K562 (cell line): ENCODE measurements around the gene ST7. TPM values are rescaled to one million over a fixed set of nuclear protein-coding genes. Genes with fewer than 3 reads are reported as not detected.

Experiments
- ARHGAP35 ChIP-seq: fragments of 450-650 bp; IDR thresholded peaks from 2 replicates; pipeline ENCODE4 v1.6.1; 2018; ENCODE audit not compliant: partially characterized antibody
- C11orf30 ChIP-seq: fragments of 450-650 bp; IDR thresholded peaks from 2 replicates; pipeline ENCODE4 v1.6.1; 2016; ENCODE audit warnings: low read depth, mild to moderate bottlenecking
- CBX3 ChIP-seq, 2 experiments: IDR thresholded peaks; 1 replicate in 1 of 2; 2 replicates in 1 of 2; pipeline ENCODE4 v1.6.1; 2012; ENCODE audit warnings: inconsistent platforms in 2 of 2, low read length in 2 of 2, borderline replicate concordance in 1 of 2, control low read depth in 1 of 2
- CXXC5 ChIP-seq: fragments of 250-450 bp; sonication (Bioruptor Pico); IDR thresholded peaks from 2 replicates; pipeline ENCODE4 v1.8.0; 2022; ENCODE audit warnings: inconsistent platforms, mild to moderate bottlenecking, moderate library complexity
- E2F6 ChIP-seq, 2 experiments: IDR thresholded peaks; 2 replicates each; pipeline ENCODE4 v1.6.1; 2011; ENCODE audit warnings: borderline replicate concordance in 1 of 2, control low read depth in 1 of 2, low read depth in 1 of 2, low read length in 1 of 2, mild to moderate bottlenecking in 1 of 2, mixed read lengths in 1 of 2, moderate library complexity in 1 of 2; ENCODE audit not compliant: insufficient read depth in 1 of 2, insufficient read length in 1 of 2, poor library complexity in 1 of 2, severe bottlenecking in 1 of 2; ENCODE audit errors: extremely low read depth in 1 of 2
- ESRRA ChIP-seq: fragments of 450-650 bp; IDR thresholded peaks from 2 replicates; pipeline ENCODE4 v1.6.1; 2014; ENCODE audit warnings: low read depth, mild to moderate bottlenecking, moderate library complexity, borderline replicate concordance
- GTF3C2 ChIP-seq: IDR thresholded peaks from 3 replicates; pipeline ENCODE4 v1.6.1; 2011; ENCODE audit warnings: borderline replicate concordance, mild to moderate bottlenecking, moderate library complexity; ENCODE audit not compliant: insufficient read length; ENCODE audit errors: extremely low read depth
- HDAC1 ChIP-seq, 2 experiments: fragments of 450-650 bp; IDR thresholded peaks; 2 replicates each; pipeline ENCODE4 v1.6.1; 2016 to 2017; ENCODE audit warnings: inconsistent platforms in 1 of 2, mild to moderate bottlenecking in 1 of 2, moderate library complexity in 1 of 2
- HDAC2 ChIP-seq: fragments of 450-650 bp; IDR thresholded peaks from 2 replicates; pipeline ENCODE4 v1.6.1; 2016; ENCODE audit warnings: mild to moderate bottlenecking
- HLTF ChIP-seq: fragments of 450-650 bp; IDR thresholded peaks from 2 replicates; pipeline ENCODE4 v1.6.1; 2016
- KDM2B ChIP-seq: fragments of 250-450 bp; sonication (Bioruptor Pico); IDR thresholded peaks from 2 replicates; pipeline ENCODE4 v1.8.0; 2021; ENCODE audit warnings: mild to moderate bottlenecking, moderate library complexity
- MAFF ChIP-seq: IDR thresholded peaks from 2 replicates; pipeline ENCODE4 v1.6.1; 2012; ENCODE audit warnings: low read length, improper control_type of control experiment
- NONO ChIP-seq, 2 experiments: fragments of 200-400 bp in 1 of 2; fragments of 450-650 bp in 1 of 2; formaldehyde crosslinking in 1 of 2; IDR thresholded peaks; 2 replicates each; pipeline ENCODE4 v1.6.1; 2017; ENCODE audit warnings: low read depth in 2 of 2, mild to moderate bottlenecking in 2 of 2, moderate library complexity in 2 of 2, low read length in 1 of 2
- NR4A1 ChIP-seq, 2 experiments: fragments of 250-450 bp in 1 of 2; fragments of 450-650 bp in 1 of 2; sonication (Bioruptor Pico) in 1 of 2; IDR thresholded peaks; 2 replicates each; pipeline versions ENCODE4 v1.4.0 to v1.6.1; 2016 to 2020; ENCODE audit warnings: mild to moderate bottlenecking in 2 of 2, missing compliant biosample characterization in 1 of 2, missing genetic modification characterization in 1 of 2, moderate library complexity in 1 of 2
- OTX1 ChIP-seq: fragments of 450-650 bp; formaldehyde crosslinking; IDR thresholded peaks from 2 replicates; pipeline ENCODE4 v1.4.0; 2022; ENCODE audit warnings: mild to moderate bottlenecking
- POLR2AphosphoS5 ChIP-seq: IDR thresholded peaks from 2 replicates; pipeline ENCODE4 v1.6.1; 2011; ENCODE audit warnings: mild to moderate bottlenecking, low read depth, low read length, moderate library complexity; ENCODE audit not compliant: control insufficient read depth, insufficient read depth
- PTBP1 ChIP-seq: fragments of 200-400 bp; formaldehyde crosslinking; IDR thresholded peaks from 2 replicates; pipeline ENCODE4 v1.6.1; 2017; ENCODE audit warnings: low read depth, low read length
- PTRF ChIP-seq: fragments of 450-650 bp; IDR thresholded peaks from 2 replicates; pipeline ENCODE4 v1.6.1; 2016; ENCODE audit warnings: mild to moderate bottlenecking, missing genetic modification characterization, missing compliant biosample characterization
- SRF ChIP-seq, 2 experiments: fragments of 250-450, 450-650 bp in 1 of 2; sonication (Bioruptor Pico) in 1 of 2; sonication (generic) in 1 of 2; formaldehyde crosslinking; IDR thresholded peaks; 2 replicates each; pipeline versions ENCODE4 v1.5.0 to v1.5.1; 2020 to 2022; ENCODE audit warnings: mild to moderate bottlenecking in 1 of 2, missing genetic modification reagents in 1 of 2
- TAL1 ChIP-seq: fragments of 450-650 bp; IDR thresholded peaks from 2 replicates; pipeline ENCODE4 v1.6.1; 2016; ENCODE audit warnings: mild to moderate bottlenecking
- THRA ChIP-seq: fragments of 450-650 bp; IDR thresholded peaks from 2 replicates; pipeline ENCODE4 v1.6.1; 2017; ENCODE audit warnings: mild to moderate bottlenecking, moderate library complexity
- ZFP30 ChIP-seq: fragments of 250-450 bp; sonication (Bioruptor Pico); IDR thresholded peaks from 2 replicates; pipeline ENCODE4 v1.8.0; 2022; ENCODE audit warnings: moderate library complexity, mild to moderate bottlenecking, inconsistent platforms, borderline replicate concordance
- ZNF146 ChIP-seq: IDR thresholded peaks from one replicate; pipeline ENCODE4 v1.6.1; 2018; ENCODE audit warnings: missing compliant biosample characterization; ENCODE audit not compliant: unreplicated experiment
- ZNF23 ChIP-seq: fragments of 250-450 bp; sonication (Bioruptor Pico); IDR thresholded peaks from 2 replicates; pipeline ENCODE4 v1.4.0; 2020; ENCODE audit warnings: mild to moderate bottlenecking
- ZNF764 ChIP-seq: fragments of 250-450 bp; sonication (Bioruptor Pico); IDR thresholded peaks from 2 replicates; pipeline ENCODE4 v1.4.0; 2020; ENCODE audit warnings: low read depth, mild to moderate bottlenecking, moderate library complexity
- polyA plus RNA-seq, 8 experiments: library from polyadenylated mRNA; depleted of rRNA in 4 of 8; stranded (reverse) in 5 of 8; unstranded in 3 of 8; fragments of >200 nt; fragmentation: Nextera tagmentation in 2 of 8; fragmentation: Illumina TruSeq in 1 of 8; extraction: Ambion mirVana in 2 of 8; extraction: Trizol in 1 of 8; gene quantifications; 2 replicates each; pipeline versions ENCODE4 v1.2.1 to v1.2.3, GENCODE V29; 2011 to 2014; ENCODE audit warnings: inconsistent platforms in 1 of 8, missing spikeins in 1 of 8
- total RNA-seq, 7 experiments: library from RNA; depleted of rRNA in 6 of 7; stranded (reverse); fragments of >200 nt in 6 of 7; fragmentation: Illumina TruSeq in 2 of 7; extraction: Trizol in 2 of 7; gene quantifications; 2 replicates each; pipeline versions ENCODE4 v1.2.1 to v1.2.3, GENCODE V29; 2011 to 2021; ENCODE audit warnings: low replicate concordance in 1 of 7

ST7 gene
- total and polyA plus RNA-seq, 9 of the 15 experiments (the other 6 are each of a cell fraction or from before 2014, with no cell fraction given), result 23.9 to 56.3 (median 36.9) TPM

GRCh38 chr7:116950889-116951351, 2.4 kb upstream of the ST7 start (continued):
- TF ChIP-seq ARHGAP35 (no peak), PTRF (no peak), C11orf30 (peak; percentile 76), E2F6 (IDR thresholded peaks at IDR 0.05; ENCODE audit: borderline replicate concordance in 1 of 2, extremely low read depth in 1 of 2, insufficient read depth in 1 of 2, insufficient read length in 1 of 2, low read depth in 1 of 2, low read length in 1 of 2, poor library complexity in 1 of 2, severe bottlenecking in 1 of 2) (peak in 1 of 2 experiments; percentile 63), CXXC5 (CRISPR knock-in tag) (no peak; the same call in 1 of the 2 replicates), OTX1 (CRISPR knock-in tag) (no peak), THRA (no peak), ESRRA (no peak), SRF (CRISPR knock-in tag; IDR thresholded peaks at IDR 0.05) (no peak), PTBP1 (no peak), POLR2AphosphoS5 (no peak; the same call in 1 of the 2 replicates), HDAC2 (no peak), ZFP30 (no peak), HLTF (no peak), ZNF23 (CRISPR knock-in tag) (no peak), NR4A1 (CRISPR knock-in tag; IDR thresholded peaks at IDR 0.05) (no peak), NR4A1 (tag; IDR thresholded peaks at IDR 0.05) (no peak), NONO (IDR thresholded peaks at IDR 0.05; ENCODE audit: low read depth in 2 of 2, low read length in 1 of 2) (no peak), GTF3C2 (no peak), TAL1 (no peak; the same call in 1 of the 2 replicates), CBX3 (IDR thresholded peaks at IDR 0.05; ENCODE audit: borderline replicate concordance in 1 of 2, low read length in 2 of 2) (peak in 1 of 2 experiments; percentile 29; a peak in 1 of 3 replicates), ZNF146 (no peak), ZNF764 (CRISPR knock-in tag) (no peak), KDM2B (CRISPR knock-in tag) (no peak), HDAC1 (IDR thresholded peaks at IDR 0.05) (peak in 1 of 2 experiments; percentile 18; a peak in 1 of 4 replicates), MAFF (peak; percentile 65)
